SK-N-SH treated with all-trans-retinoic acid at 6 μM for 48 hours (cell line): ENCODE measurements around the gene CPT2.

Source experiments
- ARNTL ChIP-seq: fragments of 450-650 bp; formaldehyde crosslinking; IDR thresholded peaks from 2 replicates; pipeline ENCODE4 v1.5.0; 2020; ENCODE audit warnings: low read depth, mild to moderate bottlenecking, moderate library complexity, borderline replicate concordance
- OSR1 ChIP-seq: fragments of 250-450 bp; sonication (Bioruptor Pico); IDR thresholded peaks from 2 replicates; pipeline ENCODE4 v1.8.0; 2022; ENCODE audit warnings: moderate library complexity, mild to moderate bottlenecking, inconsistent platforms
- PATZ1 ChIP-seq: fragments of 250-450 bp; sonication (Bioruptor Pico); IDR thresholded peaks from 2 replicates; pipeline ENCODE4 v1.8.0; 2020; ENCODE audit warnings: mild to moderate bottlenecking, moderate library complexity, borderline replicate concordance
- PPARA ChIP-seq: fragments of 250-450 bp; sonication (Bioruptor Pico); IDR thresholded peaks from 2 replicates; pipeline ENCODE4 v1.5.0; 2020; ENCODE audit warnings: mild to moderate bottlenecking, borderline replicate concordance
- TSHZ2 ChIP-seq: fragments of 250-450 bp; sonication (Bioruptor Pico); IDR thresholded peaks from 2 replicates; pipeline ENCODE4 v1.5.0; 2020; ENCODE audit warnings: mild to moderate bottlenecking, moderate library complexity
- ZFP3 ChIP-seq: fragments of 250-450 bp; sonication (Bioruptor Pico); IDR thresholded peaks from 2 replicates; pipeline ENCODE4 v1.5.0; 2020; ENCODE audit warnings: mild to moderate bottlenecking, moderate library complexity
- ZFP30 ChIP-seq: fragments of 450-650 bp; formaldehyde crosslinking; IDR thresholded peaks from 2 replicates; pipeline ENCODE4 v1.5.0; 2022; ENCODE audit warnings: mild to moderate bottlenecking, moderate library complexity
- ZNF8 ChIP-seq: fragments of 450-650 bp; formaldehyde crosslinking; IDR thresholded peaks from 2 replicates; pipeline ENCODE4 v1.5.0; 2020; ENCODE audit warnings: mild to moderate bottlenecking, moderate library complexity

GRCh38 chr1:53154859-53155438 is 41.7 kb upstream of the CPT2 start:
- TF ChIP-seq ZFP30 (CRISPR knock-in tag) (no peak), ZFP3 (CRISPR knock-in tag) (no peak), TSHZ2 (no peak), OSR1 (no peak), PPARA (no peak), ARNTL (CRISPR knock-in tag) (no peak), PATZ1 (CRISPR knock-in tag) (no peak), ZNF8 (no peak)
